Measurements from ENCODE around the gene ZNF280D. TPM values are rescaled to one million over a fixed set of nuclear protein-coding genes. Genes with fewer than 3 reads are reported as not detected.

The ZNF280D gene
- total and polyA plus RNA-seq, 8 donors = 34.3 to 82.1 (median 75.5) TPM

DNA sequence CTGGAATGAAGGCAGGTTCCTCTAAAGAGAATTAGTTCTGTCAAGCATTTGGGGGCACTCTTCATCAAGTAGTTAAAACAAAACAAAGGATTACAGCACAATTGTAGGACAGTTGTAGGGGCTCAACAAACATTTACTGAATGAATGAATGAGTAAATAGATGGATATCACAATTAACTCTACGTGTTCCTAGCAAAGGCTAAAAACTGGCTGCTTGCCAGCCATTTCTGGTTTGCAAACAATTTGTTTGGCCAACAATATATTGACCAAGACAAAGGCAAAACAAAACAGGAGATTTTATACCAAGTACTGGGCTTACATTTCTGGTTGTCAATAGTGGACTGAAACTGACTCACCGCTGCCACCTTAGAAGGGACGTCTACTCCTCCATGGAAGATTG, 116.8 kb downstream of the ZNF280D start:
- Histone ChIP-seq H3K4me1 (no peaks in the 10 kb centered on the region), H3K36me3 (no peaks in the 10 kb centered on the region), H3K27me3 (no peaks in the 10 kb centered on the region), H3K27ac (no peak overlapping the region), H3K9me3 (no peaks in the 10 kb centered on the region), H3K4me3 (no peak overlapping the region)
- intact Hi-C loops (cut with DNase I) = no loop called here
- ATAC-seq (no peak), DNase-seq (no peak)
- TF ChIP-seq, protein P1, sequence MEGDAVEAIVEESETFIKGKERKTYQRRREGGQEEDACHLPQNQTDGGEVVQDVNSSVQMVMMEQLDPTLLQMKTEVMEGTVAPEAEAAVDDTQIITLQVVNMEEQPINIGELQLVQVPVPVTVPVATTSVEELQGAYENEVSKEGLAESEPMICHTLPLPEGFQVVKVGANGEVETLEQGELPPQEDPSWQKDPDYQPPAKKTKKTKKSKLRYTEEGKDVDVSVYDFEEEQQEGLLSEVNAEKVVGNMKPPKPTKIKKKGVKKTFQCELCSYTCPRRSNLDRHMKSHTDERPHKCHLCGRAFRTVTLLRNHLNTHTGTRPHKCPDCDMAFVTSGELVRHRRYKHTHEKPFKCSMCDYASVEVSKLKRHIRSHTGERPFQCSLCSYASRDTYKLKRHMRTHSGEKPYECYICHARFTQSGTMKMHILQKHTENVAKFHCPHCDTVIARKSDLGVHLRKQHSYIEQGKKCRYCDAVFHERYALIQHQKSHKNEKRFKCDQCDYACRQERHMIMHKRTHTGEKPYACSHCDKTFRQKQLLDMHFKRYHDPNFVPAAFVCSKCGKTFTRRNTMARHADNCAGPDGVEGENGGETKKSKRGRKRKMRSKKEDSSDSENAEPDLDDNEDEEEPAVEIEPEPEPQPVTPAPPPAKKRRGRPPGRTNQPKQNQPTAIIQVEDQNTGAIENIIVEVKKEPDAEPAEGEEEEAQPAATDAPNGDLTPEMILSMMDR (IDR thresholded peaks at IDR 0.05) = no peak

DNA sequence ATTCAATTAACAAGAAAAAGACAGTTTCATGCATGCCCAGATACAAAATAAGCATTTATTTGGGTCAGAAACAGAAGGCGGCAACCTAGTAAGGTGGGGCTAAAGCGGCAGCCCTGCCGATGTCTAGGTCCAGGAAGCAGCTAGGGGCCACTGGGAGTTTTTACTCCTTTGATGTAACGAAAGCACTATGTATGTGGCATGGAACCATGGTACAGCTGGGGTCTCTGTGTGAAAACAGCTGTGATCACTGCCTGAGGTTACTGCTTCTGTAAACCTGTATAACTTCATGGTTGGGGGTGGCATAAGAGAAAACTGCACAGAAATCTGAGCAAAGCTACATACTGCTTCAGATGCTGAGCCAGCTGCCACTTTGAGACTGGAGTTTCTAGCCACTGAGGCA, 119.5 kb downstream of the ZNF280D start:
- Histone ChIP-seq H3K4me3 (no peak overlapping the region), H3K4me1 (no peaks in the 10 kb centered on the region), H3K36me3 (no peaks in the 10 kb centered on the region), H3K9me3 (no peaks in the 10 kb centered on the region), H3K27ac (no peak overlapping the region), H3K27me3 (no peaks in the 10 kb centered on the region)
- TF ChIP-seq, protein P1 (IDR thresholded peaks at IDR 0.05) = no peak
- intact Hi-C loops (cut with DNase I) = no loop called here
- ATAC-seq = no peak
- DNase-seq = no peak

DNA sequence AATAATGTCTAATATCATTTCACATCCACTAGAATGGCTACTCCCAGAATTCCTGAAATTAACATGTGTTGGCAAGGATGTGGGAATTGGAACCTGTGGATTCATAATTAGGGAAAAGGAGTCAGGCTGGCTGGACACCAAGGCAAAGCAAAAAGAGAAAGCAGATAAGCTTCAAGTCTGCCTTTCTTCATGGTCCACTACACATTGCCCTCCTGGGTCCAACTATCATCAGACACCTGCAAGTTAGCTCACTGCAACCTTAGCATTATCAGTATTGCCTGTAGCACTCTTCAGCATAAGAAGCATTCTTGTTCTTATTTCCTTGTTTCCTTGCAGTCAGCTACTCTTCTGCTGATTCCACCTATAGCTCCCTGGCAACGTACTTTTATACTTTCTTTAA, 124.3 kb downstream of the ZNF280D start:
- Histone ChIP-seq H3K36me3 (no peaks in the 10 kb centered on the region), H3K27ac (no peak overlapping the region), H3K4me1 (no peaks in the 10 kb centered on the region), H3K4me3 (no peak overlapping the region), H3K9me3 (peaks cover 0 to 11% of the 10 kb centered on the region in 2 donors), H3K27me3 (no peaks in the 10 kb centered on the region)
- intact Hi-C loops (cut with DNase I) = no loop called here
- DNase-seq (no peak), ATAC-seq (no peak)
- TF ChIP-seq, protein P1 (IDR thresholded peaks at IDR 0.05) = no peak

DNA sequence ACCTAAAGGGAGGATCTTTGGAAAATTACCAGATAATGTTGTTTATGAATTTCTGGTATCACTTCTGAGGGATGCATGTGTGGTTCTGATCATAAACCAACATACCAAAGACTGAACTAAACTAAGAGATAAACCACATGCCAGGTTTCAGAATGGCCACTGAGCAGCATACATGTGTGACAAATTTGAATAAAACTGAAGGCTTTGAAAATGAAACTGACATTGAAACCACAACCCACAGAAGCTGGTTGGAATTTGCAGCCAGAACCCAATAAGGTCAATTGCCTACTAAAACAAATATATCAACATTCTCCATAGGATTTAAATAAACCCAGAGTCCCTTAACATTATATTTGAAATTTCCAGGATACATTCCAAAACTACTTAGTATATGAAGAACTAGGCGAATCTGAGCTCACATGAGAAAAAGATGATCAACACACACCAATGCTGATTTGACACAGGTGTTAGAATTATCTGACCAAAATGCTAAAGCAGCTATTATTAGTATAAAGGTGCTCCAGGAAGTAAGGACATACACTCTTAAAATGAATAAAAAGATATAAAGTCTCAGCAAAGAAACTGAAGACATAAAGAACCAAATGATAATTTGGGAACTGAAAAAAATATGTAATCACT, 125.0 kb downstream of the ZNF280D start:
- TF ChIP-seq, protein P1 (IDR thresholded peaks at IDR 0.05) = no peak
- intact Hi-C loops (cut with DNase I) = no loop called here
- ATAC-seq = no peak

DNA sequence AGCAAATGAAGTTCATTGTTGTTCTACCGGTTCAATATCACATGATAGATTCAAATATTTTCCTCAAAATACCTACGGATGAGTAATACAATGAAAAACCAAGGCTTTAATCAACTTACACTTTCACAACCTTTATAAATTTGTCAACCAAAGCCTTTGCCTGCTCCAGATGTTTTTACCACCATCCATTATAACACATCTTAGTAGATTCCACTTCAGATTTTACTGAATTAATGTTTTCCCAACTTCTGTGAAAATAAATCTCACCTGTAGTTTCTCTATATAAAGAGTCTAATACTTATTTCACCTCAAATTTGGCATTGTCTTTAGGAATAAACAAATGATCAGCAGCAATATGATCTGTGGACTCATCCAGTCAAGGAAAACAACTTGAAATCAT, 131.1 kb downstream of the ZNF280D start:
- H3K9me3 ChIP-seq = peaks cover 0 to 46% of the 10 kb centered on the region in 2 donors
- TF ChIP-seq, protein P1 (IDR thresholded peaks at IDR 0.05) = no peak
- ATAC-seq (no peak), DNase-seq (no peak)
- H3K4me1 ChIP-seq = no peaks in the 10 kb centered on the region
- no peaks in the 10 kb centered on the region for H3K36me3 ChIP-seq
- H3K4me3 ChIP-seq = no peak overlapping the region
- H3K27me3 ChIP-seq = no peaks in the 10 kb centered on the region
- no peak overlapping the region for H3K27ac ChIP-seq
- intact Hi-C loops (cut with DNase I) = no loop called here

More for the DNA sequence above, 125.0 kb downstream of the ZNF280D start:
- Histone ChIP-seq H3K4me1 (no peaks in the 10 kb centered on the region), H3K4me3 (no peak overlapping the region), H3K27ac (no peak overlapping the region), H3K9me3 (peaks cover 0 to 17% of the 10 kb centered on the region in 2 donors), H3K27me3 (no peaks in the 10 kb centered on the region), H3K36me3 (no peaks in the 10 kb centered on the region)
- no peak for DNase-seq
